K562 (cell line): Measurements from ENCODE around the gene SORT1. TPM values are rescaled to one million over a fixed set of nuclear protein-coding genes. Genes with fewer than 3 reads are reported as not detected.

Experiments used
- BRCA1 ChIP-seq, 2 experiments: fragments of 450-650 bp in 1 of 2; sonication (generic) in 1 of 2; formaldehyde crosslinking in 1 of 2; IDR thresholded peaks; 2 replicates each; pipeline versions ENCODE4 v1.5.0 to v1.6.1; 2017 to 2020; ENCODE audit warnings: mild to moderate bottlenecking in 1 of 2, missing genetic modification reagents in 1 of 2
- CBX5 ChIP-seq: IDR thresholded peaks from 2 replicates; pipeline ENCODE4 v1.6.1; 2014; ENCODE audit warnings: low read depth, borderline replicate concordance
- CLOCK ChIP-seq: fragments of 250-450 bp; sonication (Bioruptor Pico); IDR thresholded peaks from 2 replicates; pipeline ENCODE4 v1.4.0; 2020; ENCODE audit warnings: mild to moderate bottlenecking, moderate library complexity, borderline replicate concordance
- CXXC5 ChIP-seq: fragments of 250-450 bp; sonication (Bioruptor Pico); IDR thresholded peaks from 2 replicates; pipeline ENCODE4 v1.8.0; 2022; ENCODE audit warnings: inconsistent platforms, mild to moderate bottlenecking, moderate library complexity
- DACH1 ChIP-seq: fragments of 450-650 bp; IDR thresholded peaks from 2 replicates; pipeline ENCODE4 v1.6.1; 2018; ENCODE audit not compliant: partially characterized antibody
- HLTF ChIP-seq: fragments of 450-650 bp; IDR thresholded peaks from 2 replicates; pipeline ENCODE4 v1.6.1; 2016
- MITF ChIP-seq: IDR thresholded peaks from 2 replicates; pipeline ENCODE4 v1.6.1; 2014; ENCODE audit warnings: antibody characterized with exemption
- MLX ChIP-seq, 2 experiments: fragments of 450-650 bp in 1 of 2; sonication (generic) in 1 of 2; formaldehyde crosslinking; conservative IDR thresholded peaks; 2 replicates each; pipeline versions ENCODE4 v1.4.0 to v1.8.1; 2020 to 2022; ENCODE audit warnings: mild to moderate bottlenecking in 1 of 2, missing genetic modification reagents in 1 of 2
- PCBP1 ChIP-seq: fragments of 200-400 bp; formaldehyde crosslinking; IDR thresholded peaks from 2 replicates; pipeline ENCODE4 v1.6.1; 2018; ENCODE audit warnings: mild to moderate bottlenecking, low read depth, low read length; ENCODE audit not compliant: poor library complexity, severe bottlenecking
- POU5F1 ChIP-seq: fragments of 150-350 bp; IDR thresholded peaks from 2 replicates; pipeline ENCODE4 v1.6.1; 2014; ENCODE audit warnings: borderline replicate concordance, low read length, low read depth, mild to moderate bottlenecking; ENCODE audit not compliant: partially characterized antibody
- RBM17 ChIP-seq: fragments of 200-400 bp; formaldehyde crosslinking; IDR thresholded peaks from 2 replicates; pipeline ENCODE4 v1.6.1; 2017; ENCODE audit warnings: low read depth, mild to moderate bottlenecking, low read length, borderline replicate concordance
- SRSF1 ChIP-seq: fragments of 200-400 bp; formaldehyde crosslinking; IDR thresholded peaks from 2 replicates; pipeline ENCODE4 v1.6.1; 2017; ENCODE audit warnings: mild to moderate bottlenecking, low read depth, low read length, moderate library complexity
- TSC22D4 ChIP-seq: fragments of 450-650 bp; IDR thresholded peaks from 2 replicates; pipeline ENCODE4 v1.6.1; 2016; ENCODE audit warnings: missing genetic modification characterization, missing biosample characterization, control low read depth
- ZBTB12 ChIP-seq: fragments of 250-450 bp; sonication (Bioruptor Pico); IDR thresholded peaks from 2 replicates; pipeline ENCODE4 v1.4.0; 2020
- ZFP30 ChIP-seq: fragments of 250-450 bp; sonication (Bioruptor Pico); IDR thresholded peaks from 2 replicates; pipeline ENCODE4 v1.8.0; 2022; ENCODE audit warnings: moderate library complexity, mild to moderate bottlenecking, inconsistent platforms, borderline replicate concordance
- ZMIZ1 ChIP-seq, 2 experiments: fragments of 150-350 bp in 1 of 2; IDR thresholded peaks; 2 replicates each; pipeline ENCODE4 v1.6.1; 2012 to 2016; ENCODE audit warnings: low read depth in 2 of 2, low read length in 2 of 2, mild to moderate bottlenecking in 1 of 2, moderate library complexity in 1 of 2
- polyA plus RNA-seq, 8 experiments: library from polyadenylated mRNA; depleted of rRNA in 4 of 8; stranded (reverse) in 5 of 8; unstranded in 3 of 8; fragments of >200 nt; fragmentation: Nextera tagmentation in 2 of 8; fragmentation: Illumina TruSeq in 1 of 8; extraction: Ambion mirVana in 2 of 8; extraction: Trizol in 1 of 8; gene quantifications; 2 replicates each; pipeline versions ENCODE4 v1.2.1 to v1.2.3, GENCODE V29; 2011 to 2014; ENCODE audit warnings: inconsistent platforms in 1 of 8, missing spikeins in 1 of 8
- total RNA-seq, 7 experiments: library from RNA; depleted of rRNA in 6 of 7; stranded (reverse); fragments of >200 nt in 6 of 7; fragmentation: Illumina TruSeq in 2 of 7; extraction: Trizol in 2 of 7; gene quantifications; 2 replicates each; pipeline versions ENCODE4 v1.2.1 to v1.2.3, GENCODE V29; 2011 to 2021; ENCODE audit warnings: low replicate concordance in 1 of 7

Gene SORT1
- total and polyA plus RNA-seq, 9 of the 15 experiments (the other 6 are each of a cell fraction or from before 2014, with no cell fraction given): 27.4 to 112 (median 65.0) TPM

- TF ChIP-seq CLOCK (no peak), ZBTB12 (CRISPR knock-in tag) (no peak), MLX (CRISPR knock-in tag; conservative IDR thresholded peaks at IDR 0.05) (0 out of 4 replicates have a peak, but pooled peaks of 1 of the 2 experiments have one; percentile 64), TSC22D4 (tag) (no peak), DACH1 (peak; percentile 72), CXXC5 (CRISPR knock-in tag) (peak; percentile 35; the same call in 1 of the 2 replicates), SRSF1 (no peak), BRCA1 (IDR thresholded peaks at IDR 0.05) (no peak), BRCA1 (CRISPR knock-in tag; IDR thresholded peaks at IDR 0.05) (no peak), POU5F1 (peak; percentile 44), ZMIZ1 (IDR thresholded peaks at IDR 0.05; ENCODE audit: low read depth in 2 of 2, low read length in 2 of 2) (peak; percentile 42 to 47; a peak in 1 of 4 replicates), PCBP1 (peak; percentile 11), ZFP30 (CRISPR knock-in tag) (no peak), HLTF (peak; percentile 73), MITF (peak; percentile 41; the same call in 1 of the 2 replicates), CBX5 (peak; percentile 71; the same call in 1 of the 2 replicates), RBM17 (no peak)
Measured at GRCh38 chr1:109263597-109264378, 133.9 kb downstream of the SORT1 start (continued).
